ENCODE data around the gene RFC2.

DNA sequence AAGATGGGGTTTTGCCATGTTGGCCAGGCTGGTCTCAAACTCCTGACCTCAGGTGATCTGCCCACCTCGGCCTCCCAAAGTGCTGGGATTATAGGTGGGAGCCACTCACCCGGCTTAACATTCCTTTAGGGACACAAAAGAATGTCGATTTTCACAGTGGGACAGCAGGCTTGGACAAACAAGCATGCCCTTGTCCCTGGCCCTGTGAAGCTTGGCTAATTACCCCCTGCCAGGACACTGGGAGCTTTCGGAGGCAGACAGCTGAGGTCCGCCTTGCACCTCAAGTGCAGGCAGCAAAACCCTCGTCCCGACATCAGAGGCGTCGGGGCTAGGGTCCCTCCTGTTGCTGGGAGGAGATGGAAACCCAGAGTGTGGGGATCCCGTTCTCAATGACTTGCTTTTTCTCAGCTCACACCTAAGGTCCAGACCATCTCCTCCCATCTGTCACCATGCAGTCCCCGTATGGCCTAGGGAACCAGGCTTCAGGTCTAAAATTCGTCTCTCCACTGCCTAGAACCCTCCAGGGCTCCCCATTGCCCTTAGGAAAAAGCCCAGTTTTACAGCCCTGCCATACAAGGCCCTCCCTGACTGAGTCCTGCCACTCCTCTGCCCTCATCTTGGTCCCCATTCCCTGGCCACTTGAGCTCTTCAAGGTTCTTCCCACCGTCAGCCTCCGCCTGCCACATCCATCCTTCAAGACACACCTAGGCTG, 28.7 kb upstream of the RFC2 start:
- no peak for TF ChIP-seq POLR2A (IDR thresholded peaks at IDR 0.05)
- TF ChIP-seq, protein P1, sequence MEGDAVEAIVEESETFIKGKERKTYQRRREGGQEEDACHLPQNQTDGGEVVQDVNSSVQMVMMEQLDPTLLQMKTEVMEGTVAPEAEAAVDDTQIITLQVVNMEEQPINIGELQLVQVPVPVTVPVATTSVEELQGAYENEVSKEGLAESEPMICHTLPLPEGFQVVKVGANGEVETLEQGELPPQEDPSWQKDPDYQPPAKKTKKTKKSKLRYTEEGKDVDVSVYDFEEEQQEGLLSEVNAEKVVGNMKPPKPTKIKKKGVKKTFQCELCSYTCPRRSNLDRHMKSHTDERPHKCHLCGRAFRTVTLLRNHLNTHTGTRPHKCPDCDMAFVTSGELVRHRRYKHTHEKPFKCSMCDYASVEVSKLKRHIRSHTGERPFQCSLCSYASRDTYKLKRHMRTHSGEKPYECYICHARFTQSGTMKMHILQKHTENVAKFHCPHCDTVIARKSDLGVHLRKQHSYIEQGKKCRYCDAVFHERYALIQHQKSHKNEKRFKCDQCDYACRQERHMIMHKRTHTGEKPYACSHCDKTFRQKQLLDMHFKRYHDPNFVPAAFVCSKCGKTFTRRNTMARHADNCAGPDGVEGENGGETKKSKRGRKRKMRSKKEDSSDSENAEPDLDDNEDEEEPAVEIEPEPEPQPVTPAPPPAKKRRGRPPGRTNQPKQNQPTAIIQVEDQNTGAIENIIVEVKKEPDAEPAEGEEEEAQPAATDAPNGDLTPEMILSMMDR (IDR thresholded peaks at IDR 0.05): no peak
- no peak for TF ChIP-seq EP300 (IDR thresholded peaks at IDR 0.05)
- TF ChIP-seq POLR2AphosphoS5 (IDR thresholded peaks at IDR 0.05): no peak

Data from upper lobe of left lung (tissue), 4 donors.